GM18505 (cell line): ENCODE results near the gene SLC10A3.
"Not testable (repeated sequence)": the region's sequence is repeated elsewhere in the genome, so short reads cannot be mapped to it uniquely, and the experiment has no call there.

Experiments
- ATAC-seq: cut with Tn5 transposase; IDR thresholded peaks from one replicate; pipeline ENCODE4 v1.9.1; 2021; ENCODE audit not compliant: unreplicated experiment
- POLR2A ChIP-seq: IDR thresholded peaks from 4 replicates; pipeline ENCODE4 v1.6.1; 2011; ENCODE audit warnings: borderline replicate concordance; ENCODE audit not compliant: insufficient read depth, insufficient read length; ENCODE audit errors: extremely low read depth

Gene SLC10A3

DNA sequence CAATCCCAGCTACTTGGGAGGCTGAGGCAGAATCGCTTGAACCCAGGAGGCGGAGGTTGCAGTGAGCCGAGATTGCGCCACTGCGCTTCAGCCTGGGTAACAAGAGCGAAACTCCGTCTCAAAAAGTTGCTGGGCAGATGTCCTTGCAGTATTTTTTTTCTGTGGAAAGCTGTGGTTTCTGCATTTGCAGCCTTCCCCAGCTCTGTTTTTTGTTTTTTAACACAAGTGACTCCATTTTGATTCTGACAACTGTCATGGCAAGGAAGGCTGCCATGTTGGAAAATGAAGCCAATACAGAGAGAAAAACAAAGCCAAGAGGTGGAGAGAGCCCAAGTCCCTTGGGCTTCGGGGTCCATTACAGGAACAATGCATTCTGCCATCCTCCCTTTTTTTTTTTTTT lies 11.7 kb upstream of the SLC10A3 start:
- no peak for ATAC-seq
- TF ChIP-seq POLR2A = no peak

DNA sequence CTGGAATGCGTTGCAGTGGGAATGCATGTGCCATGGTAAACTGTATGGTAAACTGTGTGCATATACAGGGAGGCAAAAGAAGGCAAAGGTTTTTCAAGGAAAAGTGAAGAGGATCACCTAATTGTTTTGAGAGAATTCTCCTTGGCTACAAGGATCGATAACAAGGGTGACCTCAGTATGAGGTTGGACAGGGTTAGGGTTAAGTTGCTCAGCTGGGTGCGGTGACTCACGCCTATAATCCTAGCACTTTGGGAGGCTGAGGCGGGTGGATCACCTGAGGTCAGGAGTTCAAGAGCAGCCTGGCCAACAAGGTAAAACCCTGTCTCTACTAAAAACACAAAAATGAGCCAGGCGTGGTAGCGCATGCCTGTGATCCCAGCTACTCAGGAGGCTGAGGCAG lies 11.0 kb upstream of the SLC10A3 start:
- not testable (repeated sequence) for ATAC-seq

DNA sequence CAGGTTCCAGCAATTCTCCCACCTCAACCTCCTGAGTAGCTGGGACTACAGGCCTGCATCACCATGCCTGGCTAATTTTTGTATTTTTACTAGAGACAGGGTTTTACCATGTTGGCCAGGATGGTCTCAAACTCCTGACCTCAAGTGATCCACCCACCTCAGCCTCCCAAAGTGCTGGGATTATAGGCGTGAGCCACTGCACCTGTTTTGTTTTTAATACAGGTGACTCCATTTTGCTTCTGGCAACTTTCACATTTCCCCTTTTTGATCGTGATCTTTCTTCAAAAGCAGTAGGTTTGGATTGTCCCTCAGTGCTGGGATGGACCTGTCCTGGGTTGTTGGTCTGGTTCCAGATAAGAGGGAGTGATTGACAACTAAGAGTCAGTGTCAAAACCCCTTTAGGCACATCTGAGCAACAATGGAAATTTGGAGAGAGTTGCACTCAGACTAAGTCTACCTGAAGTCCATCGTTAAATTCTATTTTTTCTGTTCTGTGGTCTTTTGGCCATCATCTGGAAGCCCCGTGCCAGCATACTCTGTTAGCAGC lies 6.2 kb upstream of the SLC10A3 start:
- ATAC-seq = not testable (repeated sequence)

DNA sequence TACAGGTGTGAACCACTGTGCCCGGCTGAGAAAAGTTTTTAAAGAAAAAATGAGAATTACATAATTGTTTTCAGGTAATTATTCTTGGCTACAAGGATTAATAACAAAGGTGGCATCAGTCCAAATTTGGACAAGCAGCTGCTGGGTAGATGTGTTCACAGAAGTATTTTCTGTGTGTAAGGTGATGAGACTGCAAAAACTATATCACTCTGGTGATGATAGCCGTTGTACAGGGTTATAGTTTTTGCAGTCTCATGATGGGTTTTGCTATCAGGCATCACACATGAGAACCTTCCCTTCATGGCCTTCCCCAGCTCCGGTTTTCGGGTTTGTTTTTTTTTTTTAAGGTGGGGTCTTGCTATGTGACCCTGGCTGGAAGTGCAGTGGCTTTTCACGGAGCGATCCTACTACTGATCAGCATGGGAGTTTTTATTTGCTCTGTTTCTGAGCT lies 5.1 kb upstream of the SLC10A3 start:
- TF ChIP-seq POLR2A = no peak
- ATAC-seq = no peak

DNA sequence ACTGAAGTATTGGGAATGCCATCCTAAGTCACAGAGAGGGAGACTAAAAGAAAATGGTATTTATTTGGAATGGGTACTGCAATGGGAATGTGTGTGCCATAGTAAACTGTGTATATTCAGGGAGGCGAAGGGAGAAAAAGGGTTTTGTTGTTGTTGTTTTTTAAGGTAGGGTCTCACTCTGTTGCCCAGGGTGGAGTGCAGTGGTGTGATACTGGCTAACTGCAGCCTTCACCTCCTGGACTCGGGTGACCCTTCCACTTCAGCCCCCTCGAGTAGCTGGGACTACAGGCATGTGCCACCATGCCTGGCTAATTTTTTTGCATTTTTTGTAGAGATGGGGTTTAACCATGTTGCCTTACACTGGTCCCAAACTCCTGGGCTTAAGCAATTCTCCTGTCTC lies 4.3 kb upstream of the SLC10A3 start:
- no peak for TF ChIP-seq POLR2A
- ATAC-seq = no peak

DNA sequence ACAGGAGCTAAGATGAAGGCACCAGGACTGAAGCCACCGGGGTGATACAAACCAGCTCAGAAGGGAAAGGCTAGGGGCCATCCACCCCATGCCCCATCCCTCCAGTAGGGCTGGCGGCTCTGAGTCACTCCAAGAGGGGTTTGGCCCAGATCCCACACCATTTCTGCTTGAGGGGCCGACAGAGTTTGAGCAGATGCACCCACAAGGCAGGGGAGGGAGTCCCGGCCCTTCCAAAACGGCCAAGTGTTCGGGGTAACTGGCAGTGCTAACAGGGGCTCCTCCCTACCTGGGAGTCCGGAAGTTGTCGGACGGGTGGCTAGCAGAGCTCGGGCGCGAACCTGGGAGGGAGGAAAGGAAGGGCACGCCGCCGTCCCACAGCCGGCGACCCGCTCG lies 412 bp downstream of the SLC10A3 start:
- TF ChIP-seq POLR2A = no peak
- ATAC-seq = peak; percentile 23

DNA sequence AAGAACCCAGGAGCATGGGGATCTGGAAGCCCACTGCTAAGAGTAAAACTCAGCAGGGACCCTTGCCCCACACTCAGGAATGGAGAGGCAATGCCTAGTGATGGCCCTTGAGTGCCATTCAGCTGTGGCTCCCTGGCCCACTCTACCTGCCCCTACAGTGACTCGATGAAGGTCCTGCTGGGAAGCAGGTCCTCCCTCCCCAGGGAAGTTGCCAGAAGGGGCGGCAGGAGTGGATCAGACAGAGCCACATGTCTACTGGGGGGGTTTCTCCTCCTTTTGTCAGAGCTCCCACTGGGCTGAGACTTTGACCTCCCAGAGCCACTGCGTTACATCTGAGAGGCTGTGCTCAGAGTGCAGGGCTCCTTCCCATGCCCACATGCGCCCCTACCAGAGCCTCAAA lies 1.2 kb downstream of the SLC10A3 start:
- ATAC-seq = no peak
- no peak for TF ChIP-seq POLR2A

DNA sequence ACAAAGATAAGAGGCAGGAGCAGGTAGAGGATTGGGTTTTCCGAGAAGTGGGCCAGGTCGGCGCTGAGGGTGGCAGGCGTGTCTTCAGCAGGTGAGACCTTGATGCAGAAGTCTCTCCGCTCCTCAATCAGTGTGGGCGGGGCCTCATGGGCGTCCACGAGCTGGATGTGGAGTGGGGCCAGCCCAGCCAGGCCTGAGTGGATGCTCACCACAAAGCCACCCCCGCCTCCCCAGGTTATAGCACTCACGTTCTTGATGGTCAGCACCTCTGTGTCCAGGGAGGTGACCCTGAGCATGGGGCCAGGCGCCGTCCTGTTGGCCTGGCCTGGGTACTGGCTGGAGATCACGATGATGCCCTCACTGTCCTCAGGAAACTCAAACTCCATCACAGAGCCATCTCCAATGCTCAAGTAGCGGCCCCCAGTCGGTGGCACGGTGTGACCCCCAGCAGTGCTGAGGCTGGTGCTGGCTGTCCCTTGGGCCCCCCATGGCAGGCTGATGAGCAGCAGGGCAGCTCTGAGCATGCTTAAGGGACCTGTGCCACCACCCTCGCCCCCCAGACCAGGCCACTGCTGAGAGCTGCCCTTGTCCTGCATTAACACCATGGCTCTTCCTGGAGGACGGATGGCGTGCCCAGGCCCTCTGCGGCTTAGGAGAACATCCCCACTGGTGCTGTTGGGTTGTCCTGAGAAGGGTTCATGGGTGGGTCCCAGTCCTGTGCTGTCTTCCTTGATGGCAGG lies 1.9 kb downstream of the SLC10A3 start:
- ATAC-seq = no peak
- no peak for TF ChIP-seq POLR2A

DNA sequence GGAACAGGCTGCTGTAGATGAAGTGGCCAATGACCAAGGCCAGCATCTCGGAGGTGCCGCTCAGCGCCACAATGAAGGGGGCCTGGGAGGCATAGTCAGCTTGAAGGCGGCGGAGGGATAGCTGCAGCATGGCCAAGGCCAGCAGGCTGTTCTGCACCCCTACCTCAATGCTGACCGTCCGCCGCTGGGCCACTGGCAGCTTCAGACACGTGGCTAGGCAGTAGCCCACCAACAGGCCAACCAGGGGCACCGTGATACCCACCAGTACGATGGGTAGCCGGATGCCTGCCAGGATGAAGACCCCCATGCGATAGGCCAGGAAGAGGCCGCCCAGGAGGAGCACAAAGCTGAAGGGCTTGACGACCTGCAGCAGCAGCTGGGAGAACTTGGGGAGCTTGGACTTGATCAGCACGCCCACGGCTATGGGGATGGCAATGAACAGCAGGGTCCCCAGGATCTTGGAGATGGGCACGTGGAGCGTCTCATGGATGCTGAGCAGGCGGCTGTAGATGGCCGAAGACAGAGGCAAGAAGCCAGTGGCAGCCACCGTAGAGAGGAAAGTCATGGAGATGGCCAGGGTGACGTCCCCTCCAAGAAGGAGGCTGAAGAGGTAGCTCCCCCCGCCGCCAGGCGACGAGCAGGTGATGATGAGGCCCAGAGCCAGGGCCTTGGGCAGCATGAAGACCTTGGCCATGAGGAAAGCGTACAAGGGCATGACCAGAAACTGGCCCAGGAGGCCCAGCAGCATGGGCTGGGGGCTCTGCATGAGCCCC lies 2.7 kb downstream of the SLC10A3 start:
- no peak for TF ChIP-seq POLR2A
- ATAC-seq = no peak

DNA sequence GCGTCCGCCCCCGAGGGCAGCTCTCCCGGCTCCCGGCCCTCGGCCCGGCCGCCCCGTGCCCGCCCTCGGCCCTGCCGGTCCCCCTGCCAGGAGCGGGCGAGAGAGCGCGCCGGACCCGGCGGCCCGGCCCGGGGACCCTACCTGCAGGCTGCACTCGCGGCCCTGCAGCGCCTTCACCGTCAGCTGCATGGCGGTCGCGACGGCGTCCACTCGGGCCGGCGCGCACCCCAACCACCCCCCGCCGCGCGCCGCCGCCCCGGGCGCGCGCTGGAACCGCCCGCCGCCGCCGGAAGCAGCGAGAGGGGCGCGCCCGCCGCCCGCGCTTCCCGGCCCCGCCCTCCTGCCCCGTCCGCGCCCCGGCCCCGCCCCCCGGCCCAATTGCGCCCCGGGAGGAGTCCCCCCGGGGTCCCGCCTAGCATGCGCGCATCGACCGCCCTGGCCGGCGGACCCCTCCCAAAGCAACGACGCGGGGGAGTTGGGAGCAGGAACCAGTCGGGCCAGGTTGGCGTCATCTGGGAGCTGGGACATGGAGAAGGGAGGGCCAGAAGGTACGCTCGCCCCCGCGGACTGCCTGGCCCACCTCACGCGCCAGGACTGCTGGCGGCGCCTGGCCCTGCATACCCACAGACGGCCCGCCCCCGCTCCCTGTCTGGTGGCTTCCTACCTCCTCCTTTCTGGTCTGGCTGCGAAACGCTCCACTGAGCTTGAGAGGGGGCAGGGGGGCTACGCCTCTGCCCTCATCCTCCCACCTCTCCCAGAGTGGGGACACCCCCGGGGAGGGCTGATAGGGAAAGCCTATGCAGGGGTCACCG lies 3.8 kb downstream of the SLC10A3 start, which contains the start of gene UBL4A:
TSS of gene UBL4A (minus strand) at position 220 of the 812 bp plus-strand sequence. CDS start at position 189, 31 bp downstream.
- TF ChIP-seq POLR2A = no peak
- no peak for ATAC-seq

DNA sequence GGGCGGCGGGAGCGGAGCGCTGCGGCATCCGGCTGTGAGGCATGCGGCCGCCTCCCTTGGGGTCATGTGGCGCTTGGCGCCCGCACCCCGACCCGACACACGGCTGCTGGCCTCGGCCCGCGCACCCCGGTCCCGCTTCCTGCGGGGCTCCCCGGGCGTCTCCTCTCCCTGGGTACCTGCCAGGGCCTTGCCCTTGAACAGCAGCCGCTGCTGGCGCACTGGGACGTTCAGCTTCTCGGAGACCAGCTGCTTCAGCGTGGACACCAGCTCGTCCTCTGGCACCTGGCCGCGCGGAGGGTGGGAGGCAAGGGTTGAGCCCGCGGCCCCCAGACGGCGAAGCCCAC lies 4.4 kb downstream of the SLC10A3 start:
- TF ChIP-seq POLR2A = peak; percentile 31
- no peak for ATAC-seq

DNA sequence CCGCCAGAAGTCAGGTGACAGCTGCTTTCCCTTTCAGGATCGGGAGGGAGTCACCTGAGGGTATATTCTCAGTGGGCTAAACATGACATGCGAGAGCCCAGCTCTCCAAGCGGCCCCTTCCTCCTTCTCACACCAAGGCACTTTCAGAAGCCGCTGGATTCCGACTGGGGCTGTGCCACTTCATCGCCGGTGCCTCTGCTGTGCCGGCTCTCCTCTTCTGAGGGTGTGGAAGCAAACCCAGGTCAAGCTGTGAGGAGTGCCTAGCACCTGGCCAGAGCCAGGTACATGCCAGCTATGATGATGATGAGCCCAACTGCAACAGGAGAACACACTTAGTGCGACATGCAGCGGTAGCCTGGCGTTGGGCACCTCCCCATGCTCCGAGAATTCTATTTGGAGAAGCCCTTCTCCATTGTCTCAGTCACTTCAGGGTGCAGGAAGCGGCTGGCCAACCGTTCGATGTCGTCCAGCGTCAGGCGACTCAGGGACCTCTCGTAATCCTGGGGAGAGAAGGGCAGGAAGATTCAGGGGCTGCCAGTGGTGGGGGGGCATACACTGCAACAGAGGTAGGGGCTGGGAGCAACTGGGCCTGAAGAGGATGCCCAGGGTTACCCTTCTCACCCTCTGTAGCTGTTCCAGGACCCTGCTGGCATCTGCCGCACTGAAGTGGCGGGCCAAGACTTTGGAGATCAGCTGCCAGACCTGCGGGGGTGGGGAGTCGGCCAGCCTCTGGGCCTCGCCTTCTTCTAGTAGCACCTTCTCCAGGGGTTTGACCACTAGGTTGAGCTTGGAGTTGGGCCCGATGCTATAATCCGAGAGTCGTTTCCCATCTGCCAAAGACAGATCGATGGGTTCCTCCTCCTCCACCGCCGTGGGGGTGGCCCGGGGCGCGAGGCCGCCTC lies 5.0 kb downstream of the SLC10A3 start:
- TF ChIP-seq POLR2A = no peak
- no peak for ATAC-seq
